BLaER1 treated with 17β-estradiol and CSF1 and Interleukin-3, amounts not matched to agents 10 nM and 100 nM (cell line): ENCODE measurements around the gene AMHR2.

ENCODE experiments used
- H3K27ac ChIP-seq, 11 experiments: shearing (Covaris generic); formaldehyde crosslinking; 2 replicates each; pipeline ENCODE4 v1.8.1; 2022
- H3K27me3 ChIP-seq, 11 experiments: shearing (Covaris generic); formaldehyde crosslinking; 2 replicates each; pipeline ENCODE4 v1.8.1; 2022
- H3K36me3 ChIP-seq, 11 experiments: shearing (Covaris generic); formaldehyde crosslinking; 2 replicates each; pipeline ENCODE4 v1.8.1; 2022
- H3K4me1 ChIP-seq, 10 experiments: shearing (Covaris generic); formaldehyde crosslinking; 2 replicates each; pipeline ENCODE4 v1.8.1; 2022
- H3K4me2 ChIP-seq, 11 experiments: shearing (Covaris generic); formaldehyde crosslinking; 2 replicates each; pipeline ENCODE4 v1.8.1; 2022
- H3K4me3 ChIP-seq, 10 experiments: shearing (Covaris generic); formaldehyde crosslinking; 2 replicates each; pipeline ENCODE4 v1.8.1; 2022
- H3K9ac ChIP-seq, 11 experiments: shearing (Covaris generic); formaldehyde crosslinking; 2 replicates each; pipeline ENCODE4 v1.8.1; 2022
- H3K9me3 ChIP-seq, 11 experiments: shearing (Covaris generic); formaldehyde crosslinking; replicated peaks in 1 of 11; 2 replicates each; pipeline ENCODE4 v1.8.1; 2022
- H4K20me1 ChIP-seq, 11 experiments: shearing (Covaris generic); formaldehyde crosslinking; 2 replicates each; pipeline ENCODE4 v1.8.1; 2022
- Cebpa-rat ChIP-seq, 11 experiments: shearing (Covaris generic); IDR thresholded peaks; 2 replicates each; pipeline ENCODE4 v1.8.1; 2022

Gene AMHR2

GRCh38 chr12:53478865-53479264 is 55.2 kb downstream of the AMHR2 start:
- peaks cover 97 to 100% (median 99%) of the 10 kb centered on the region in 11 experiments for H4K20me1 ChIP-seq
- H3K4me1 ChIP-seq, result peaks cover 0 to 37% (median 9%) of the 10 kb centered on the region in 10 experiments; a peak in 11 of 20 replicates
- peak overlapping the region in 1 of 11 experiments; percentile 10; a peak in 1 of 22 replicates for H3K27ac ChIP-seq
- peak overlapping the region in 3 of 11 experiments; percentile 2 to 50 (median 48); a peak in 2 of 22 replicates for H3K9ac ChIP-seq
- H3K27me3 ChIP-seq, result no peaks in the 10 kb centered on the region
- H3K9me3 ChIP-seq, result no peaks in the 10 kb centered on the region
- TF ChIP-seq Cebpa-rat (IDR thresholded peaks at IDR 0.05), result no peak
- H3K4me2 ChIP-seq, result no peak overlapping the region
- no peak overlapping the region for H3K4me3 ChIP-seq
- H3K36me3 ChIP-seq, result peaks cover 98 to 100% (median 100%) of the 10 kb centered on the region in 11 experiments

DNA sequence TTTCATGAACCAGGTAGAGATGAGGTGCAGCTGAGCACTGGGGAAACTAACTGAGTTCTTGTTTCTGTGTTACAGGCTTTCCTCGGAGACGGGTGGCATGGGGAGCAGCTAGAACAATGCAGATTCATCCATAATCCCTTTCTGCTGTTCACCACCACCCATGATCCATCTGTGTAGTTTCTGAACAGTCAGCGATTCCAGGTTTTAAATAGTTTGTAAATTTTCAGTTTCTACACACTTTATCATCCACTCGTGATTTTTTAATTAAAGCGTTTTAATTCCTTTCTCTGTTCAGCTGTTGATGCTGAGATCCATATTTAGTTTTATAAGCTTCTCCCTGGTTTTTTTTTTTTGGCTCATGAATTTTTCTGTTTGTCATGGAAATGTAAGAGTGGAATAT is 55.7 kb downstream of the AMHR2 start:
- peak overlapping the region in 2 of 11 experiments; percentile 50 to 54; a peak in 2 of 22 replicates for H3K9ac ChIP-seq
- H3K36me3 ChIP-seq, result peaks cover 97 to 100% (median 100%) of the 10 kb centered on the region in 11 experiments
- no peak overlapping the region for H3K4me3 ChIP-seq
- no peaks in the 10 kb centered on the region for H3K9me3 ChIP-seq
- peaks cover 96 to 100% (median 99%) of the 10 kb centered on the region in 11 experiments for H4K20me1 ChIP-seq
- H3K4me2 ChIP-seq, result no peak overlapping the region
- H3K27ac ChIP-seq, result no peak overlapping the region; a peak in 1 of 22 replicates
- TF ChIP-seq Cebpa-rat (IDR thresholded peaks at IDR 0.05), result no peak
- peaks cover 0 to 32% (median 6%) of the 10 kb centered on the region in 10 experiments; a peak in 11 of 20 replicates for H3K4me1 ChIP-seq
- no peaks in the 10 kb centered on the region for H3K27me3 ChIP-seq

- H3K4me1 ChIP-seq, result peaks cover 0 to 26% (median 0%) of the 10 kb centered on the region in 10 experiments; a peak in 6 of 20 replicates
- H3K27ac ChIP-seq, result no peak overlapping the region; a peak in 2 of 22 replicates
- peak overlapping the region in 2 of 11 experiments; percentile 8 to 54; a peak in 4 of 22 replicates for H3K9ac ChIP-seq
- H3K9me3 ChIP-seq, result no peaks in the 10 kb centered on the region
- H3K27me3 ChIP-seq, result no peaks in the 10 kb centered on the region
- H4K20me1 ChIP-seq, result peaks cover 94 to 100% (median 99%) of the 10 kb centered on the region in 11 experiments
- H3K4me3 ChIP-seq, result no peak overlapping the region
- peaks cover 96 to 100% (median 99%) of the 10 kb centered on the region in 11 experiments for H3K36me3 ChIP-seq
- 0 out of 22 replicates have a peak overlapping the region, but pooled peaks of 1 of the 11 experiments have one; percentile 33 for H3K4me2 ChIP-seq
- TF ChIP-seq Cebpa-rat (IDR thresholded peaks at IDR 0.05), result no peak
Observed at GRCh38 chr12:53480491-53481442, 57.1 kb downstream of the AMHR2 start.
